HG03108 (cell line): ENCODE results near the gene CCR6.

Source experiments
- ATAC-seq: cut with Tn5 transposase; IDR thresholded peaks from one replicate; pipeline ENCODE4 v1.9.1; 2021; ENCODE audit warnings: moderate library complexity; ENCODE audit not compliant: unreplicated experiment

The CCR6 gene

GRCh38 chr6:167119670-167120582 is 3.0 kb upstream of the CCR6 start:
- no peak for ATAC-seq

- ATAC-seq = no peak
Observed at GRCh38 chr6:167120583-167120903, 2.4 kb upstream of the CCR6 start.

- no peak for ATAC-seq
Observed at GRCh38 chr6:167121335-167121841, 1.5 kb upstream of the CCR6 start.

DNA sequence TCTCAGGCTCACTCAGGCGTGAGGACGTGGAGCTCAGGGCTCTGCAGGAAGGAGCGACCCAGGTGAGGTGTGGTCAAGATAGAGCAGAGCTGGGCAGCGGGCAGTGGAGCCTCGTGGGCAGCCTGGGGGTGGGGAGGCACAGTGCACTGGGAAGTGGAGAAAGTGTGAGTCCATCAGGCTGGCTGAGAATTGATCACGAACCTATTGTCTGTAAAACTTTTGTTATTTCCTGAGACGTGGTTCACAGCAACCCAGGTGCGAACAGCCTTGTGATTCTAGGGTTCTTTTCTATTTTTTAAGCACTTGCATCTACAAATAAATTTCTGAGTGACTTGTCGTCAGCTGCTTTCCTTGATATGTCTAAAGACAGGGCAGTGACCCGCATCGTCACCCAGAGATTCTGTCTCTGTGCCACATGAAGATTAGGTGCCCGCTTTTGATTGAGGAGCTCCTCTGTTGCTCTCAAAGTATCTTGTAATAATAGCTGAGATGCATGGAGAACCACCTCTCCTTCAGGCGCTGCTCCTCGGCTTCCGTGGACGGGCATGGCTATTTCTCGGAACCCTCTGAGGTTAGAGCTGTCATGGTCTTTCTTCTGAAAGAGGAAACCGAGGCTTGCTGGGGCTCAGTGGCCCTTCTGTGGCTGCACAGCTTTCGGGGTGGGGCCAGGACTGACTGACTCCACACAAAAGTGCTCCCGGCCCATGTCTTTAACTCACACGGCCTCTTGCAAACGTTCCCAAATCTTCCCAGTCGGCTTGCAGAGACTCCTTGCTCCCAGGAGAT is 662 bp upstream of the CCR6 start:
- peak; percentile 40 for ATAC-seq

GRCh38 chr6:167124753-167125152 is 1.9 kb downstream of the CCR6 start:
- ATAC-seq = no peak

DNA sequence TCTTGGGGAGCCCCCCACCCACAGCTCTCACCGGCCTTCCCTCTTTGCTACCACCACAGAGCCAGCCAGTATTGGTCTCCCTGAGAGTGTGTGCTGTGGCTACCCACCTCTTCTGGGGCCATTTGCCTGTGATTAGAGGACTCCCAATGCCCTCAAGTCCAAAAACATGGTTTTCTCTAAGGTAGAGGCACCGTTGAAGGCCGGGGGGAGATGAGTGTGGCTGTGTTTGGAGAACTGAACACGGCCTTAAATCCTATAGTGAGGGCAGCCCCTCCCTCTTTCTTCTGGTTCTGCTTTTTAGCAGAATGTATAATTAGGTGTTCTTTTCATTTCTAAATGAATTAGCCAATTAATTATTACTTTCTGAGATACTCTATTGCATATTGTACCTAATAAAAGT is 2.5 kb downstream of the CCR6 start:
- no peak for ATAC-seq

- ATAC-seq = no peak
Observed at GRCh38 chr6:167125855-167126349, 3.0 kb downstream of the CCR6 start.

- peak; percentile 46 for ATAC-seq
Observed at GRCh38 chr6:167127785-167128531, 5.1 kb downstream of the CCR6 start.

- ATAC-seq = no peak
Observed at GRCh38 chr6:167129159-167129558, 6.3 kb downstream of the CCR6 start.

- ATAC-seq = no peak
Observed at GRCh38 chr6:167129562-167129961, 6.7 kb downstream of the CCR6 start.

DNA sequence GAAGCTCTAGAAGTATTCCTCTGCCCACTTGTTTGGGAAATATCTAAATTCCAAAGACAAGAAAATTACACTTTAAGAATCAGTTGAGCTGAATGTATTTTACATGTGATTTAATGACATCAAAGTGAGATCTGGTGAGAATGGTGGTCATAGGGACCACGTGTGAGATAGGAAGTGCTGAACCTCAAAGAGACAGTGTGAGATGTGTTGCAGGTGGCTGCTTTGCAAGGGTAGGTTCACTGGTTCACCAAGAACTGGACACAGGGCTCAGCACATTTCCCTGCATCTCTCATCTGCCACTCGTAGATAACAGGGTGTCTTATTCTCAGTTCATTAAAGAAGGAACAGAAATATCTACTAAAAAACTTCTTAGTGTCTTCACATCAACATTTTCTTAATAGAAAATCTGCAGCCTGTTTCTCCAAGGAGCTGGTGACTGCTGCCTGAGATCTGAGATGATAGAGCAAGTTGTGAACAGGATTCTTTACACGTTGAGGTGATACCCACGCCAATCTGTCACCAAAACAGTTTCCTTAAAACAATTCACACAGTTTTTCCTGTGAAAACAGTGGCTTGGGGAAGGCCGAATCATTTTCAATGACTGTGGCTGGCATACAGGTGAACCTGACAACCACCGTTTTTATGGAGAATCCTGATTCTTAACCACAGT is 7.2 kb downstream of the CCR6 start:
- peak; percentile 38 for ATAC-seq

DNA sequence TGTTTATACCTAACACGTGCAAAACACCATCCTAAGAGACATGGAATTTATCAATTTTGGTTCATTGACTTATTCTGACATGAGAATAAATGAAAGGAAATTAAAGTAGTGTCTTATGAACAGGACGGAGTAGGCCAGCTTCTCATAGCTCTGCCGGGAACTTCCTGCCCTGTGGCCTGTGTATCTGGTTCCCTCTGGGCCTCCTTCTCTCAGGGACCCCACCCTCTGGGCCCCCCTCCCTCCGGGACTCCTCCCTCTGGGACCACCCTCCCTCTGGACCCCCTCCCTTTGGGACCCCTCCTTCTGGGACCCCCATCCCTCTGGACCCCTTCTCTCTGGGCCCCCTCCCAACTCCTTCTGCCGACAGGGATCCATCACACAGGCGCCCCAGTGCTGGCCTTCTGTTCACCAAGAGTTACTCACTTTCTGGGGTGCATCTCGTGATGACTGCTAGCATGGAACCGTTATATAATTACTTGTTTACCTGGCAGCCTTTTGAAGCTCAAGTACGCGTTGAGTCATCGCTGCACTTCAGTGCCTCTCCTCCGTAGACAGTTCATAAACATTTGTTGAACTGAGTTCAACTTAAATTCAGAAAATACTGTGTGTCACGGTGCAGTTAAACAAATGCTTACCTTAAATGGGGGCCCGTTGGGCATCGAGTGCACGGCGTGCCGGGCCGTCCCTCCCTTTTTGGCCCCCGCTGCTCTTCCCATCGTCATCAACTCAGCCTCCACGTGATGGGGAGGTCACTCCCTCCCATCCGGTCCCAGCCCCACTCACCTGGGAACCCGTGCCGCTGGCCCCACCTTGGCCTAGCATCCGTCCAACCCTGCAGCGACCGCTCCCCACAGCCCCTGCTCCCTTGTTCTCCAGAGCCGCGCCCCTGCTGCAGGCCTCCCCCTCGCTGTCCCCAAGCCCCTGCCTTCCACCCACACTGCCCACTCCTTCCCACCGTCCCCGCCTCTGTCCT is 8.1 kb downstream of the CCR6 start:
- peak; percentile 26 for ATAC-seq

GRCh38 chr6:167134448-167135328 is 11.8 kb downstream of the CCR6 start:
- no peak for ATAC-seq

DNA sequence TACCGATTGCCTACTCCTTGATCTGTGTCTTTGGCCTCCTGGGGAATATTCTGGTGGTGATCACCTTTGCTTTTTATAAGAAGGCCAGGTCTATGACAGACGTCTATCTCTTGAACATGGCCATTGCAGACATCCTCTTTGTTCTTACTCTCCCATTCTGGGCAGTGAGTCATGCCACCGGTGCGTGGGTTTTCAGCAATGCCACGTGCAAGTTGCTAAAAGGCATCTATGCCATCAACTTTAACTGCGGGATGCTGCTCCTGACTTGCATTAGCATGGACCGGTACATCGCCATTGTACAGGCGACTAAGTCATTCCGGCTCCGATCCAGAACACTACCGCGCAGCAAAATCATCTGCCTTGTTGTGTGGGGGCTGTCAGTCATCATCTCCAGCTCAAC is 13.5 kb downstream of the CCR6 start:
- no peak for ATAC-seq

- ATAC-seq = no peak
Observed at GRCh38 chr6:167137081-167137480, 14.2 kb downstream of the CCR6 start.

DNA sequence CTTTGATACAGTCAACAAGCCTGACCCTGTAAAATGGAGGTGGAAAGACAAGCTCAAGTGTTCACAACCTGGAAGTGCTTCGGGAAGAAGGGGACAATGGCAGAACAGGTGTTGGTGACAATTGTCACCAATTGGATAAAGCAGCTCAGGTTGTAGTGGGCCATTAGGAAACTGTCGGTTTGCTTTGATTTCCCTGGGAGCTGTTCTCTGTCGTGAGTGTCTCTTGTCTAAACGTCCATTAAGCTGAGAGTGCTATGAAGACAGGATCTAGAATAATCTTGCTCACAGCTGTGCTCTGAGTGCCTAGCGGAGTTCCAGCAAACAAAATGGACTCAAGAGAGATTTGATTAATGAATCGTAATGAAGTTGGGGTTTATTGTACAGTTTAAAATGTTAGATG is 15.0 kb downstream of the CCR6 start:
- no peak for ATAC-seq

DNA sequence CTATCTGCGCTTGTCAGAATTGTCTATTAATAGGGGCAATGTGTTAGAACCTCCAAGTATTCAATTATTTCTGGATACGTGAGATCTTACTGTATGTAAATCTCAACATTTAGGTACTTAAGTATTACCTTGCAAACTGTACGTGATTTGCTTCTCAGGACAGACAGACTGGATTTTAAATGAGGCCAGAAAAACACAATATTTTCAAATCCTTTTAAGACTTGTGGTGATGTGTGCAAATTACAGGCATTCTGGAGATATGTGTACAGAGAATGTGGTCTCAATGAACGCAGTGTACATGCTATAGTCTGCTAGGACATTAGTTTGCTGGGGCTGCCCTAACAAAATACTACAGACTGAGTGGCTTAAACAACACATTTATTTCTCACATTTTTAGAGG is 16.9 kb downstream of the CCR6 start:
- ATAC-seq = no peak
